Measurements from ENCODE around the gene NFE2. TPM values are rescaled to one million over a fixed set of nuclear protein-coding genes. Genes with fewer than 3 reads are reported as not detected.

NFE2 gene
- total RNA-seq, 1 donor from 2014 or later, result 0.49 TPM

DNA sequence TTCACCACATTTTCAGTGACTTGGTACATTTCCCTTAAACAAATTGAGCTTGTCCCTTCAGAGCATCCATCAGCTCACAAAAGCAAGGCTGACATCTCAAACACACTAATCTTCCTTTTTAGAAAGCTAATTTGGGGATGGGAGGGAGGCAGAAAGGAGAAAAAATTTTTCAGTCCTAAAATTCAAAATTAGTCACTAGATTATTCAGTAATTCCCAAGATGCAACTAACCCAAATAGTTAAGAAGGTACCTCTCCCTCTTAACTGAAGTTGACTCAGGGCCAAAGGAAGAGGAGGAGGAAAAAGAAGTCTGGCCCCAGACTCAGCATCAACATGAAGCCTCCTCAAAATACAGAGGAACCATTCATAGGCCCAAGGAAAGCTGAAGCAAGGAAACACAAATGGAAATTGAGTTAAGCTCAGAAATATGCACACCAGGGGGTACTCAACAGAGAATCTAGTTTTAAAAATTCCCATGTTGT is 42.6 kb downstream of the NFE2 start:
- Mint-ChIP-seq H3K27ac (ENCODE audit: unreplicated experiment) (peak overlapping the region; percentile 99), H3K36me3 (ENCODE audit: low read depth, unreplicated experiment) (peaks cover 7% of the 10 kb centered on the region), H3K4me3 (ENCODE audit: unreplicated experiment) (no peak overlapping the region), H3K4me1 (ENCODE audit: unreplicated experiment) (peaks cover 35% of the 10 kb centered on the region), H3K9me3 (ENCODE audit: unreplicated experiment) (no peaks in the 10 kb centered on the region), H3K27me3 (ENCODE audit: unreplicated experiment) (no peaks in the 10 kb centered on the region)
- DNase-seq (ENCODE audit: low spot score), result no peak
- TF ChIP-seq, protein P1, sequence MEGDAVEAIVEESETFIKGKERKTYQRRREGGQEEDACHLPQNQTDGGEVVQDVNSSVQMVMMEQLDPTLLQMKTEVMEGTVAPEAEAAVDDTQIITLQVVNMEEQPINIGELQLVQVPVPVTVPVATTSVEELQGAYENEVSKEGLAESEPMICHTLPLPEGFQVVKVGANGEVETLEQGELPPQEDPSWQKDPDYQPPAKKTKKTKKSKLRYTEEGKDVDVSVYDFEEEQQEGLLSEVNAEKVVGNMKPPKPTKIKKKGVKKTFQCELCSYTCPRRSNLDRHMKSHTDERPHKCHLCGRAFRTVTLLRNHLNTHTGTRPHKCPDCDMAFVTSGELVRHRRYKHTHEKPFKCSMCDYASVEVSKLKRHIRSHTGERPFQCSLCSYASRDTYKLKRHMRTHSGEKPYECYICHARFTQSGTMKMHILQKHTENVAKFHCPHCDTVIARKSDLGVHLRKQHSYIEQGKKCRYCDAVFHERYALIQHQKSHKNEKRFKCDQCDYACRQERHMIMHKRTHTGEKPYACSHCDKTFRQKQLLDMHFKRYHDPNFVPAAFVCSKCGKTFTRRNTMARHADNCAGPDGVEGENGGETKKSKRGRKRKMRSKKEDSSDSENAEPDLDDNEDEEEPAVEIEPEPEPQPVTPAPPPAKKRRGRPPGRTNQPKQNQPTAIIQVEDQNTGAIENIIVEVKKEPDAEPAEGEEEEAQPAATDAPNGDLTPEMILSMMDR (IDR thresholded peaks at IDR 0.05; ENCODE audit: unreplicated experiment), result no peak

DNA sequence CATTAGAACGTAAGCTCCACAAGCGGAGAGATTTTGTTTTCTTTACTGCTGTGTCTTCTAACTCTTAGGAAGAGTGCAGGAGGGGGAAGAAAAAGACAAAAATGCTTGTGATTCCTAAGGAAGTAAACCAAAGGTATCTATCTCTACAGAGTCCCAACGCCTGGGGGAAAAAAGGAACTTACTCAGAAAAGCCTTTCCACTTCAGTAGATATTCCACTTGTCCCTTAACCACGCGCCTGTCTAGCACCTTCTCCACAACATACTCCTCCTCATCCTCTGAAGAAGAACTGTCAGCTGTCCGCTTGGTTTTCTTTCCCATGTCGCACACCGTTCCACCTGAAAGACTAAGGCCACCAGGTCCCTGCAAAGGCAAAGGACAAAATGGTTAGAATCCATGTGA is 43.5 kb downstream of the NFE2 start:
- H3K4me3 Mint-ChIP-seq (ENCODE audit: unreplicated experiment), result no peak overlapping the region
- peak overlapping the region; percentile 99 for H3K27ac Mint-ChIP-seq (ENCODE audit: unreplicated experiment)
- peaks cover 9% of the 10 kb centered on the region for H3K36me3 Mint-ChIP-seq (ENCODE audit: low read depth, unreplicated experiment)
- peaks cover 31% of the 10 kb centered on the region for H3K4me1 Mint-ChIP-seq (ENCODE audit: unreplicated experiment)
- no peaks in the 10 kb centered on the region for H3K9me3 Mint-ChIP-seq (ENCODE audit: unreplicated experiment)
- DNase-seq (ENCODE audit: low spot score), result no peak
- TF ChIP-seq, protein P1 (IDR thresholded peaks at IDR 0.05; ENCODE audit: unreplicated experiment), result no peak
- no peaks in the 10 kb centered on the region for H3K27me3 Mint-ChIP-seq (ENCODE audit: unreplicated experiment)

DNA sequence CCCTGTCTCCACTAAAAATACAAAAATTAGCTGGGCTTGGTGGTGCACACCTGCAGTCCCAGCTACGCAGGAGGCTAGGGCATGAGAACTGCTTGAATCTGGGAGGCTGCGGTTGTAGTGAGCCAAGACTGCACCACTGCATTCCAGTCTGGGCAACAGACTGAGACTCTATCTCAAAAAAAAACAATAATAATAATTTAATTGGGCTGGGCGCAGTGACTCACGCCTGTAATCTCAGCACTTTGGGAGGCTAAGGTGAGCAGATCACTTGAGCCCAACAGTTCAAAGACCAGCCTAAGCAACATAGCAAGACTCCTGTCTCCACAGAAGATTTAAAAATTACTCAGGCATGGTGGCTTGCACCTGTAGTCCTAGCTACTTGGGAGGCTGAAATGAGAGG is 47.6 kb downstream of the NFE2 start:
- TF ChIP-seq, protein P1 (IDR thresholded peaks at IDR 0.05; ENCODE audit: unreplicated experiment), result no peak
- peaks cover 14% of the 10 kb centered on the region for H3K4me1 Mint-ChIP-seq (ENCODE audit: unreplicated experiment)
- H3K4me3 Mint-ChIP-seq (ENCODE audit: unreplicated experiment), result no peak overlapping the region
- no peak overlapping the region for H3K27ac Mint-ChIP-seq (ENCODE audit: unreplicated experiment)
- H3K27me3 Mint-ChIP-seq (ENCODE audit: unreplicated experiment), result no peaks in the 10 kb centered on the region
- DNase-seq (ENCODE audit: low spot score), result no peak
- H3K36me3 Mint-ChIP-seq (ENCODE audit: low read depth, unreplicated experiment), result peaks cover 19% of the 10 kb centered on the region
- H3K9me3 Mint-ChIP-seq (ENCODE audit: unreplicated experiment), result no peaks in the 10 kb centered on the region

DNA sequence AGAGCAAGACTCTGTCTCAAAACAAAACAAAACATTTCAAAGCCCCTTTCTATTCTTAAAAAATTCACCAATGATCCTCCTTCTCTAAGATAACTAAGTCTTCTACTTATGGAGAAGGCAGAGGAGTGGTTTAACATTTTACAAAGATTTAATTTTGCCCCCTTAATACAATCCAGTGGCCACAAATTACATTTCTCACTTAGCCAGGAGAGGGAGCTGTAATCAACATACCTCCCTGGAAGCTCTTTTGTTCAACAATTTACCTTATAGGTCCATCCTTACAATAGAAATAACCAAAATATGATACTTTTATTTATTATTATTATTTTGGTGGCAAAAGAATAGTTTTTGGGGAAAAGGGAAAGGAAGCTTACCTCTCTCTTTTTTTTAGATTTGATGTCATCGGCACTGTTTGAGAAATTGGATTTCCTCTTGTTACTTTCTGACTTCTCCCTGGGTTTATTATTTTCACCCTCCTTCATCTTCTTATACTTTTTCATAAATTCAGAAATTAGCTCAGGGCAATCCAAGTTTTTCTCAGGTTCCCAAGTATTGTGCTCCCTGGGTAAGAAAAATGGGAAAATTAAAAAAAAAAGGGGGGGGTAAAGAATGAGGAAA is 49.0 kb downstream of the NFE2 start:
- TF ChIP-seq, protein P1 (IDR thresholded peaks at IDR 0.05; ENCODE audit: unreplicated experiment), result peak; percentile 65
- peak overlapping the region; percentile 88 for H3K27ac Mint-ChIP-seq (ENCODE audit: unreplicated experiment)
- H3K4me1 Mint-ChIP-seq (ENCODE audit: unreplicated experiment), result no peaks in the 10 kb centered on the region
- H3K4me3 Mint-ChIP-seq (ENCODE audit: unreplicated experiment), result peak overlapping the region; percentile 71
- DNase-seq (ENCODE audit: low spot score), result no peak
- no peaks in the 10 kb centered on the region for H3K27me3 Mint-ChIP-seq (ENCODE audit: unreplicated experiment)
- H3K9me3 Mint-ChIP-seq (ENCODE audit: unreplicated experiment), result no peaks in the 10 kb centered on the region
- peaks cover 21% of the 10 kb centered on the region for H3K36me3 Mint-ChIP-seq (ENCODE audit: low read depth, unreplicated experiment)

DNA sequence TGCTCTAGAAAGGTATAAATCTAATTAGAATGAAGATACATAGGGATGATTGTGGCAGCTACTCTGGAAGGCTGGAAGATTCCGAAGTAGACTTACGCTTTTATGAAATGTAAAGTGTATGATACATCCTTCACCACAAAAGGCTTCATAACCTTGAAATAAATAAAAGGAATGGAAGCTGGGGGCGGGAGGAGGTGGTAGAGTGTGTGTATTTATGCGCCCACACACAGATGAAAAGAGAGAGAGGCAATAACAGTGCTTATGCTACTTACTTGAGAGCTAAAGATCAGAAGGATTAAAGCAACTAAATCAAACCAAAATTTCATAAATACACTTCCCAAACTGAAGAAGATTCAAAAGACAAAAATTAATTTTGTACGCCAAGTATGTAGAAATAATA is 51.3 kb downstream of the NFE2 start:
- Mint-ChIP-seq H3K4me3 (ENCODE audit: unreplicated experiment) (peak overlapping the region; percentile 40), H3K36me3 (ENCODE audit: low read depth, unreplicated experiment) (peaks cover 15% of the 10 kb centered on the region), H3K27me3 (ENCODE audit: unreplicated experiment) (no peaks in the 10 kb centered on the region), H3K4me1 (ENCODE audit: unreplicated experiment) (no peaks in the 10 kb centered on the region), H3K9me3 (ENCODE audit: unreplicated experiment) (no peaks in the 10 kb centered on the region), H3K27ac (ENCODE audit: unreplicated experiment) (no peak overlapping the region)
- TF ChIP-seq, protein P1 (IDR thresholded peaks at IDR 0.05; ENCODE audit: unreplicated experiment), result no peak
- no peak for DNase-seq (ENCODE audit: low spot score)
